ENCODE measurements around the gene DLG3.

The DLG3 gene

DNA sequence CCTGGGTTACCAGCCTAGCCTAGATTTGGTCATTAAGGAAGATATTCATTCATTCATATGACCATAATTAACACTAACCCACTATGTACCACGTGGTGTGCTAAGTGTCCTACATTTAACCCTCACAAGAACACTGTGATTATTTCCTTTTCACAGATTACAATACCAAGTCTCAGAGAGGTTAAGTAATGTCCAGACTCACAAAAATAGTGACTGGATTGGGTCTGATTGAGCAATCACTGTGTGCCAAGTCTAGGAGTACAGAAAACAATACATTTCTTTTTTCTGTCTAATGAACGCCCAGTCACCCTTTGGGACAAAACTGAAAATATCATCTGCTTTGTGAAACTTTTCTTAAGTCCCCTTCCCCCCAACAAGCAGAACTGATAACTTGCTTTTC is 7.6 kb upstream of the DLG3 start:
- no peak overlapping the region for H3K4me3 ChIP-seq (ENCODE audit: low read depth, low read length)
- TF ChIP-seq, protein P1, sequence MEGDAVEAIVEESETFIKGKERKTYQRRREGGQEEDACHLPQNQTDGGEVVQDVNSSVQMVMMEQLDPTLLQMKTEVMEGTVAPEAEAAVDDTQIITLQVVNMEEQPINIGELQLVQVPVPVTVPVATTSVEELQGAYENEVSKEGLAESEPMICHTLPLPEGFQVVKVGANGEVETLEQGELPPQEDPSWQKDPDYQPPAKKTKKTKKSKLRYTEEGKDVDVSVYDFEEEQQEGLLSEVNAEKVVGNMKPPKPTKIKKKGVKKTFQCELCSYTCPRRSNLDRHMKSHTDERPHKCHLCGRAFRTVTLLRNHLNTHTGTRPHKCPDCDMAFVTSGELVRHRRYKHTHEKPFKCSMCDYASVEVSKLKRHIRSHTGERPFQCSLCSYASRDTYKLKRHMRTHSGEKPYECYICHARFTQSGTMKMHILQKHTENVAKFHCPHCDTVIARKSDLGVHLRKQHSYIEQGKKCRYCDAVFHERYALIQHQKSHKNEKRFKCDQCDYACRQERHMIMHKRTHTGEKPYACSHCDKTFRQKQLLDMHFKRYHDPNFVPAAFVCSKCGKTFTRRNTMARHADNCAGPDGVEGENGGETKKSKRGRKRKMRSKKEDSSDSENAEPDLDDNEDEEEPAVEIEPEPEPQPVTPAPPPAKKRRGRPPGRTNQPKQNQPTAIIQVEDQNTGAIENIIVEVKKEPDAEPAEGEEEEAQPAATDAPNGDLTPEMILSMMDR (conservative IDR thresholded peaks at IDR 0.05; ENCODE audit: low read depth, low read length): no peak
- no peak for DNase-seq (ENCODE audit: low read depth)

DNA sequence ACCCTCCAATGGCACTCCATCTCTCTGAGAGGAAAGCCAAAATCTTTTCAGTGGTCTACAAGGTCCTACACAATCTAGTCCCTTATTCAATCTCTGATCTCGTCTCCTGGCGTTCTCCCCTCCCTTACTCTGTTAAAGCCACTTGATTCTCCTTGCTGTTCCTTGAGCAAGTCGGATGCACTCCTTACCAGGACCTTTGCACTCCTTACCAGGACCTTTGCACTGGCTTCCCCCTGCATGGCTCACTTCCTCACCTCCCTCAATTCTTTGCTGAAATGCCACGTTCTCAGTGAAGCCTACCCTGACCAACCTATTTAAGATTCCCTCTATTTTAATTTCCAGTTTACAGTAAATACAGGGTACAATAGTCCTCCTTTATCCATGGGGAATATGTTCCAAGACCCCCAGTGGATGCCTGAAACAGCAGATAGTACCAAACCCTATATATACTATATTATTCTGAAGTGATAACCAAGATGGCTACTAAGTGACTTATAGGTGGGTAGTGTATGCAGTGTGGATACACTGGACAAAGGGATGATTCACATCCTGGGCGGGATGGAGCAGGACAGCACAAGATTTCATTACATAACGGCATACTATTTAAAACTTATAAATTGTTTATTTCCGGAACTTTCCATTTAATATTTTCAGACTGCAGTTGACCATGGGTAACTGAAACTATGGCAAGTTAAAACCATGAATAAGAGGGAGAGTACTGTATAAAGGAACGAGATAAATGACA is 6.5 kb upstream of the DLG3 start:
- TF ChIP-seq, protein P1 (conservative IDR thresholded peaks at IDR 0.05; ENCODE audit: low read depth, low read length): no peak
- DNase-seq (ENCODE audit: low read depth): peak; percentile 13
- H3K4me3 ChIP-seq (ENCODE audit: low read depth, low read length): no peak overlapping the region

GRCh38 chrX:70439016-70439415 is 5.6 kb upstream of the DLG3 start:
- DNase-seq (ENCODE audit: low read depth): no peak

GRCh38 chrX:70442224-70442623 is 2.4 kb upstream of the DLG3 start:
- H3K4me3 ChIP-seq (ENCODE audit: low read depth, low read length): no peak overlapping the region
- DNase-seq (ENCODE audit: low read depth): no peak
- TF ChIP-seq, protein P1 (conservative IDR thresholded peaks at IDR 0.05; ENCODE audit: low read depth, low read length): no peak

More at GRCh38 chrX:70439016-70439415, 5.6 kb upstream of the DLG3 start:
- no peak overlapping the region for H3K4me3 ChIP-seq (ENCODE audit: low read depth, low read length)
- TF ChIP-seq, protein P1 (conservative IDR thresholded peaks at IDR 0.05; ENCODE audit: low read depth, low read length): no peak

DNA sequence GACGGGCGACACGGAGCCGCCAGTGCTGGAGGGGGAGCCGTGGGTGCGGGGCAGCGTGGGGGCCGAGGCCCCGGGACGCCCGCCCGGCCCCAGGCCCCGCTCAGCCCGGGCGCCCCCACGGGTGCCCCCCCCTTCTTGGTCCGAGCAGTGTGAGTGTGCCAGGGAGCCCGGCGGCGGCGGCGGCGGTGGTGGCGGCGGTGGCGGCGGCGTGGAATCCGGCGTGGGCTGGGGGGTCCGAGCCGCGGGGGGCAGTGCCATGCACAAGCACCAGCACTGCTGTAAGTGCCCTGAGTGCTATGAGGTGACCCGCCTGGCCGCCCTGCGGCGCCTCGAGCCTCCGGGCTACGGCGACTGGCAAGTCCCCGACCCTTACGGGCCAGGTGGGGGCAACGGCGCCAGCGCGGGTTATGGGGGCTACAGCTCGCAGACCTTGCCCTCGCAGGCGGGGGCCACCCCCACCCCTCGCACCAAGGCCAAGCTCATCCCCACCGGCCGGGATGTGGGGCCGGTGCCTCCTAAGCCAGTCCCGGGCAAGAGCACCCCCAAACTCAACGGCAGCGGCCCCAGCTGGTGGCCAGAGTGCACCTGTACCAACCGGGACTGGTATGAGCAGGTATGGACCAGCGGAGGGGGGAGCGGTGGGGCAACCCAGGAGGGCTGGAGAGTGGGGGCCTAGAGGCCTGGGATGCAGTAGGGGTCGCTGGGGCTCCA is 466 bp downstream of the DLG3 start:
- no peak overlapping the region for H3K4me3 ChIP-seq (ENCODE audit: low read depth, low read length)
- TF ChIP-seq, protein P1 (conservative IDR thresholded peaks at IDR 0.05; ENCODE audit: low read depth, low read length): no peak
- DNase-seq (ENCODE audit: low read depth): no peak

- TF ChIP-seq, protein P1 (conservative IDR thresholded peaks at IDR 0.05; ENCODE audit: low read depth, low read length): no peak
Measured at GRCh38 chrX:70445951-70446350, 1.3 kb downstream of the DLG3 start.

More at GRCh38 chrX:70445951-70446350, 1.3 kb downstream of the DLG3 start:
- no peak overlapping the region for H3K4me3 ChIP-seq (ENCODE audit: low read depth, low read length)
- no peak for DNase-seq (ENCODE audit: low read depth)

All from choroid plexus epithelial cell (primary cell).